ENCODE results near the gene BACE2. TPM values are rescaled to one million over a fixed set of nuclear protein-coding genes. Genes with fewer than 3 reads are reported as not detected.

BACE2 gene
- total and polyA plus RNA-seq, 2 of the 13 experiments (the other 11 are each of a cell fraction or from before 2014, with no cell fraction given): 0.07 to 0.11 TPM

- CTCF ChIA-PET (ENCODE audit: low intra/inter-chr PET ratio, low total read pairs): no interaction called here
- no peak overlapping the region for H2AFZ ChIP-seq (ENCODE audit: low read length)
- H3K9ac ChIP-seq (ENCODE audit: insufficient read depth, low read depth, low read length): no peak overlapping the region
- H3K9me3 ChIP-seq (ENCODE audit: low read length): no peaks in the 10 kb centered on the region
- no peak overlapping the region for H3K4me3 ChIP-seq (replicated peaks in 1 of 3; ENCODE audit: insufficient read depth in 1 of 3, low read depth in 2 of 3, low read length in 3 of 3)
- H3K79me2 ChIP-seq (ENCODE audit: insufficient read depth, low read length): no peaks in the 10 kb centered on the region
- DNase-seq (ENCODE audit: low spot score) (no peak), ATAC-seq (no peak), FAIRE-seq (no peak)
- no peaks in the 10 kb centered on the region for H4K20me1 ChIP-seq (ENCODE audit: insufficient read depth, low read length)
- H3K4me2 ChIP-seq (ENCODE audit: low read depth, low read length): no peak overlapping the region
- H3K36me3 ChIP-seq (replicated peaks in 1 of 2; ENCODE audit: control insufficient read depth in 1 of 2, insufficient read depth in 2 of 2, low read length in 2 of 2): no peaks in the 10 kb centered on the region
- no peak overlapping the region for H3K27ac ChIP-seq (ENCODE audit: extremely low read length, insufficient read depth, low read length)
- BruUV-seq (replicated peaks): no TSS peak
- in situ Hi-C loops (cut with HindIII; ENCODE audit: extremely low pct_ligation_motif_present, low pct_unique_long_range_greater_than_20kb): no loop called here
- H3K4me1 ChIP-seq (ENCODE audit: insufficient read depth, low read length): no peaks in the 10 kb centered on the region
- POLR2A ChIA-PET: no interaction called here
- peaks cover 0 to 26% of the 10 kb centered on the region in 2 experiments; a peak in 3 of 5 replicates for H3K27me3 ChIP-seq (ENCODE audit: control insufficient read depth in 1 of 2, insufficient read depth in 2 of 2, low read length in 2 of 2)
- WGBS (ENCODE audit: low lambda C conversion rate): 58% methylated on average over 3 of the region's 3 CpGs
- intact Hi-C loops (cut with micrococcal nuclease; ENCODE audit: unreplicated experiment): no loop called here
- TF ChIP-seq ZNF280B (CRISPR knock-in tag; IDR thresholded peaks at IDR 0.05; ENCODE audit: borderline replicate concordance) (no peak), YEATS2 (CRISPR knock-in tag; IDR thresholded peaks at IDR 0.05; ENCODE audit: borderline replicate concordance) (no peak), ZNF253 (CRISPR knock-in tag; IDR thresholded peaks at IDR 0.05; ENCODE audit: borderline replicate concordance) (no peak), ZNF558 (CRISPR knock-in tag; IDR thresholded peaks at IDR 0.05; ENCODE audit: borderline replicate concordance) (no peak), CBFB (CRISPR knock-in tag; IDR thresholded peaks at IDR 0.05) (no peak), ZBTB38 (CRISPR knock-in tag; IDR thresholded peaks at IDR 0.05) (no peak), ATF3 (CRISPR knock-in tag; IDR thresholded peaks at IDR 0.05) (no peak), ZNF33B (CRISPR knock-in tag; IDR thresholded peaks at IDR 0.05) (no peak), ZNF609 (CRISPR knock-in tag; IDR thresholded peaks at IDR 0.05; ENCODE audit: borderline replicate concordance) (no peak), EP300 (IDR thresholded peaks at IDR 0.05; ENCODE audit: low read depth in 2 of 2, low read length in 2 of 2) (no peak), EP300 (CRISPR knock-in tag; IDR thresholded peaks at IDR 0.05; ENCODE audit: borderline replicate concordance) (no peak), PRMT3 (CRISPR knock-in tag; IDR thresholded peaks at IDR 0.05; ENCODE audit: borderline replicate concordance, low read depth) (no peak), GPBP1L1 (CRISPR knock-in tag; IDR thresholded peaks at IDR 0.05) (no peak), LBX2 (CRISPR knock-in tag; IDR thresholded peaks at IDR 0.05; ENCODE audit: borderline replicate concordance) (no peak), ZSCAN22 (CRISPR knock-in tag; IDR thresholded peaks at IDR 0.05) (no peak), ARNT (IDR thresholded peaks at IDR 0.05) (no peak)
Observed at GRCh38 chr21:41204736-41205135, 36.8 kb downstream of the BACE2 start.
